Superior temporal gyrus (tissue), 1 donor: ENCODE measurements around the gene GJA9.
"Not testable (repeated sequence)": the region's sequence is repeated elsewhere in the genome, so short reads cannot be mapped to it uniquely, and the experiment has no call there.

Experiments used
- DNase-seq: peaks from one replicate; pipeline ENCODE4 v3.0.0-alpha.2; 2016; ENCODE audit errors: extremely low spot score

Gene GJA9

GRCh38 chr1:38881487-38881886, at the start of gene GJA9:
GJA9 (minus strand) TSS chr1:38881587; CDS start chr1:38876098, 5,489 bp downstream.
- no peak for DNase-seq

GRCh38 chr1:38929476-38929875, 48.1 kb upstream of the GJA9 start:
- peak; percentile 91 for DNase-seq

GRCh38 chr1:38929054-38929453, 47.7 kb upstream of the GJA9 start:
- DNase-seq: no peak

- DNase-seq: no peak
Measured at GRCh38 chr1:38926091-38926490, 44.7 kb upstream of the GJA9 start.

GRCh38 chr1:38925391-38925790, 44.0 kb upstream of the GJA9 start:
- no peak for DNase-seq

- DNase-seq: no peak
Measured at GRCh38 chr1:38923607-38924006, 42.2 kb upstream of the GJA9 start.

GRCh38 chr1:38919130-38919529, 37.7 kb upstream of the GJA9 start:
- DNase-seq: peak; percentile 80

GRCh38 chr1:38918568-38918967, 37.2 kb upstream of the GJA9 start:
- no peak for DNase-seq

GRCh38 chr1:38917772-38918171, 36.4 kb upstream of the GJA9 start:
- DNase-seq: no peak

GRCh38 chr1:38917337-38917736, 36.0 kb upstream of the GJA9 start:
- no peak for DNase-seq

GRCh38 chr1:38915352-38915948, 34.1 kb upstream of the GJA9 start:
- DNase-seq: no peak

GRCh38 chr1:38914908-38915307, 33.5 kb upstream of the GJA9 start:
- not testable (repeated sequence) for DNase-seq

GRCh38 chr1:38908821-38909220, 27.4 kb upstream of the GJA9 start:
- no peak for DNase-seq

- no peak for DNase-seq
Measured at GRCh38 chr1:38905985-38906384, 24.6 kb upstream of the GJA9 start.

GRCh38 chr1:38899560-38899959, 18.2 kb upstream of the GJA9 start:
- no peak for DNase-seq

- DNase-seq: no peak
Measured at GRCh38 chr1:38898653-38899230, 17.4 kb upstream of the GJA9 start.

- DNase-seq: no peak
Measured at GRCh38 chr1:38896169-38896568, 14.8 kb upstream of the GJA9 start.

GRCh38 chr1:38892976-38893375, 11.6 kb upstream of the GJA9 start:
- DNase-seq: no peak

GRCh38 chr1:38891753-38892152, 10.4 kb upstream of the GJA9 start:
- no peak for DNase-seq

- DNase-seq: no peak
Measured at GRCh38 chr1:38889589-38889988, 8.2 kb upstream of the GJA9 start.

- no peak for DNase-seq
Measured at GRCh38 chr1:38888423-38889333, 7.3 kb upstream of the GJA9 start.

- no peak for DNase-seq
Measured at GRCh38 chr1:38885092-38885491, 3.7 kb upstream of the GJA9 start.

- DNase-seq: no peak
Measured at GRCh38 chr1:38875811-38876210, 5.6 kb downstream of the GJA9 start.
